ENCODE data around the gene MSL2. TPM values are rescaled to one million over a fixed set of nuclear protein-coding genes. Genes with fewer than 3 reads are reported as not detected.
A peak's percentile ranks its signal among the peaks of the same experiment; 100 is the strongest.
"Not testable (repeated sequence)": the region's sequence is repeated elsewhere in the genome, so short reads cannot be mapped to it uniquely, and the experiment has no call there.

MSL2 gene
- total RNA-seq, 2 experiments from 2014 or later, result 62.1 to 69.2 TPM

DNA sequence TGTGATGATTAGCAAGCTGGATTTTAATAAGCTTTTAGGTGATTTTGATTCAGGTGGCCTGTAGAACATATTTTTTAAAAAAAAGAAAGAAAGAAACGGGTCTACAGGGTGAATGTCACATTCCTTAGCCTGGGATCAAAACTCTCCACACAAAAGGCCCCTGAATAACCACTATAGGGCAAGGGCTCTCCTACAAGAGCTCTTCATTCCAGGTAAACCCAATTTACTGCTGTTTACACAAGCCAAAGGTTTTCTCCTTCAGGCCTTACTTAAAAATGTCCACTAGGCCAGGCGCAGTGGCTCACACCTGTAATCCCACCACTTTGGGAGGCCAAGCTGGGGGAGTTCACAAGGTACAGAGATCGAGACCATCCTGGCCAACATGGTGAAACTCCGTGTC lies 8.3 kb downstream of the MSL2 start:
- no peak for DNase-seq
- CTCF ChIA-PET, result interaction anchor here (0.6 to 3.0 kb wide), 2 partner anchors 8 to 128 kb away, joined by 5 to 9 read pairs; partner anchors contain the start of gene MSL2
- H3K4me1 Mint-ChIP-seq, result peaks cover 78% of the 10 kb centered on the region
- POLR2A ChIA-PET, result interaction anchor here (0.6 kb wide), 1 partner anchor 76 kb away, joined by 3 read pairs; no protein-coding TSS in a partner anchor
- H3K4me3 Mint-ChIP-seq, result no peak overlapping the region
- peak overlapping the region; percentile 9 for H3K27ac Mint-ChIP-seq
- no peaks in the 10 kb centered on the region for H3K27me3 Mint-ChIP-seq
- H3K36me3 Mint-ChIP-seq (ENCODE audit: low read depth), result peaks cover 41% of the 10 kb centered on the region
- no peaks in the 10 kb centered on the region for H3K9me3 Mint-ChIP-seq

DNA sequence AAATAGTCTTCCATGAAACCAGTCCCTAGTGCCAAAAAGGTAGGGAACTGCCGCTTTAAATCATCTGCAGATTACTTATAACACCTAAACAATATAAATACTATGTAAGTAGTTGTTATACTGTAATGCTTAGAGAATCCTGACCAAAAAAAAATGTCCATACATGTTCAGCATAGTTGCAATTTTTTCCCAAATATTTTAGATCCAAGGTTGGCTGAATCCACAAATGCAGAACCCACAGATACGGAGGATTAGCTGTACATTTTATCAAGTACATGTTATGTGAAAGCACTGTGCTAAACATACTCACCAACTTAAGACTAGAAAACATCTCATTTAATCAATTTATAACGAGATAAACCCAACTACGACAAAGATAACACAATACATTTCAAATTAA lies 9.3 kb downstream of the MSL2 start:
- no peak overlapping the region for H3K27ac Mint-ChIP-seq
- CTCF ChIA-PET, result interaction anchor here (1.0 to 3.0 kb wide), 2 partner anchors 9 to 15 kb away, joined by 3 to 9 read pairs; partner anchors contain the start of gene MSL2
- H3K9me3 Mint-ChIP-seq, result no peaks in the 10 kb centered on the region
- H3K36me3 Mint-ChIP-seq (ENCODE audit: low read depth), result peaks cover 31% of the 10 kb centered on the region
- POLR2A ChIA-PET, result no interaction called here
- DNase-seq, result no peak
- no peak overlapping the region for H3K4me3 Mint-ChIP-seq
- H3K4me1 Mint-ChIP-seq, result peaks cover 80% of the 10 kb centered on the region
- no peaks in the 10 kb centered on the region for H3K27me3 Mint-ChIP-seq

DNA sequence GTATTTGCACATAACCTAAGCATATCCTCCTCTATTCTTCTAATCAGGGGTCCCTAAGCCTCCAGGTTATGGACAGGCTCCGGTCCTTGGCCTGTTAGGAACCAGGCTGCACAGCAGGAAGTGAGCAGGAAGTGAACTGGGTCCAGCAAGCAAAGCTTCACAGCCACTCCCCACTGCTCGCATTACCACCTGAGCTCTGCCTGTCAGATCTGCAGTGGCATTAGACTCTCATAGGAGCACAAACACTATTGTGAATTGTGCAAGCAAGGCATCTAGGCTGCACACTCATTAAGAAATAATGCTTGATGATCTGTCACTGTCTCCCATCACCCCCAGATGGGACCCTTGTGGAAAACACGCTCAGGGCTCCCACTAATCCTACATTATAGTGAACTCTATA lies 9.8 kb downstream of the MSL2 start:
- Mint-ChIP-seq H3K27me3 (no peaks in the 10 kb centered on the region), H3K4me3 (no peak overlapping the region), H3K4me1 (peaks cover 77% of the 10 kb centered on the region), H3K27ac (no peak overlapping the region), H3K36me3 (ENCODE audit: low read depth) (peaks cover 26% of the 10 kb centered on the region), H3K9me3 (no peaks in the 10 kb centered on the region)
- ChIA-PET CTCF (interaction anchor here (1.0 to 3.0 kb wide), 2 partner anchors 10 to 14 kb away, joined by 3 to 9 read pairs; partner anchors contain the start of gene MSL2), POLR2A (no interaction called here)
- peak; percentile 30 for DNase-seq

DNA sequence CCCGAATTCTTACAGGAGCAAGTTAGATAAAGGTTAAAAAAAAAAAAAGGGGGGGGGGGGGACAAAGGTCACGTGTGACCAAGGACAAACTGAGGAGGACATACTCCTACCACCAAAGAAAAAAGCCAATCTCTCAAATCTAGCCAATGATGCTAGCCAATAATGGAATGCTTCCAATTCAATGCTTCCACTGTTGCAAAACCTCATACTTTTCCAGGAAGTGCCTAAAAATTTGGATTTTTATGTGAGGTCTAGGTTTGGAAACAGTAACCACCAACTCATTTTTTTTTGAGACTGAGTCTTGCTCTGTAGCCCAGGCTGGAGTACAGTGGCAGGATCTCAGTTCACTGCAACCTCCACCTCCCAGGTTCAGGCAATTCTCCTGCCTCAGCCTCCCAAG lies 11.4 kb downstream of the MSL2 start:
- Mint-ChIP-seq H3K27ac (no peak overlapping the region), H3K36me3 (ENCODE audit: low read depth) (peaks cover 16% of the 10 kb centered on the region)
- DNase-seq, result no peak

GRCh38 chr3:136181741-136182140 lies 14.4 kb downstream of the MSL2 start:
- no peak for DNase-seq
- ChIA-PET CTCF (no interaction called here), POLR2A (no interaction called here)
- H3K4me3 Mint-ChIP-seq, result no peak overlapping the region
- H3K36me3 Mint-ChIP-seq (ENCODE audit: low read depth), result peaks cover 11% of the 10 kb centered on the region
- H3K4me1 Mint-ChIP-seq, result peaks cover 58% of the 10 kb centered on the region
- no peak overlapping the region for H3K27ac Mint-ChIP-seq
- H3K27me3 Mint-ChIP-seq, result no peaks in the 10 kb centered on the region
- H3K9me3 Mint-ChIP-seq, result no peaks in the 10 kb centered on the region

More for the DNA sequence above, 11.4 kb downstream of the MSL2 start:
- POLR2A ChIA-PET, result no interaction called here
- no peak overlapping the region for H3K4me3 Mint-ChIP-seq
- H3K27me3 Mint-ChIP-seq, result no peaks in the 10 kb centered on the region
- peaks cover 70% of the 10 kb centered on the region for H3K4me1 Mint-ChIP-seq
- no peaks in the 10 kb centered on the region for H3K9me3 Mint-ChIP-seq
- CTCF ChIA-PET, result interaction anchor here (3.0 kb wide), 1 partner anchor 12 kb away, joined by 9 read pairs; the partner anchor contains the start of gene MSL2

- POLR2A ChIA-PET, result no interaction called here
- no peak for DNase-seq
- Mint-ChIP-seq H3K4me1 (peaks cover 42% of the 10 kb centered on the region), H3K4me3 (no peak overlapping the region), H3K27ac (no peak overlapping the region), H3K27me3 (no peaks in the 10 kb centered on the region), H3K9me3 (no peaks in the 10 kb centered on the region), H3K36me3 (ENCODE audit: low read depth) (peaks cover 11% of the 10 kb centered on the region)
- CTCF ChIA-PET, result interaction anchor here (1.2 kb wide), 1 partner anchor 574 kb away, joined by 3 read pairs; the partner anchor contains the start of gene STAG1
These were observed 18.3 kb downstream of the MSL2 start for GRCh38 chr3:136177876-136178275.

DNA sequence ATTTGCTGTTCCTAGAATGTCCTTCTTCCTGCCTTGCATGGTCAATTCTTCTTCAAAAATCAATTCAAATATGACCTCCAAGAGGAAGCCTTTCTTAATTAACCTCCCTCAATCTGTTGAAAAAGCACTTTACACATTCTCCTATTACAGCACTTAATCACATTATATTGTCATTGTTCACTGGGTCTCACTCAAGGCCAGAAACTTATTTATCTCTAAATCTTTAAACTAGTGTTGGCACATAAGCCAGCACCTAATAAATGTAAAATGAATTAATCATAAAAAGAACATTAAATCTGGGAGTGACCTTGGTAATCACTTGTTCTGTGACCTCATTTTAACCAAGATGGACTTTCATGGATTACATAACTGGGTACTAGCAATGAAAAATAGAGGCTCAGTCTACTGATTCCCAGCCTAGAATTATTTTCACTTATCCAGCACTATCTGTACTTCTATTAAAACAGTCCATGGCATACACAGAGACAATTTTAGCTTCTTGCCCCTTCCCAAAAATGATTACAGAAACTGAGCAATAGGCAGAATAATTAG lies 22.1 kb downstream of the MSL2 start:
- H3K4me1 Mint-ChIP-seq, result peaks cover 17% of the 10 kb centered on the region
- ChIA-PET CTCF (interaction anchor here (1.1 kb wide), 1 partner anchor 578 kb away, joined by 3 read pairs; no protein-coding TSS in a partner anchor), POLR2A (no interaction called here)
- DNase-seq, result no peak
- H3K9me3 Mint-ChIP-seq, result no peaks in the 10 kb centered on the region
- no peak overlapping the region for H3K4me3 Mint-ChIP-seq
- H3K36me3 Mint-ChIP-seq (ENCODE audit: low read depth), result peaks cover 5% of the 10 kb centered on the region
- H3K27me3 Mint-ChIP-seq, result no peaks in the 10 kb centered on the region
- H3K27ac Mint-ChIP-seq, result no peak overlapping the region

GRCh38 chr3:136171097-136171542 lies 25.0 kb downstream of the MSL2 start:
- H3K36me3 Mint-ChIP-seq (ENCODE audit: low read depth), result peaks cover 9% of the 10 kb centered on the region
- H3K9me3 Mint-ChIP-seq, result no peaks in the 10 kb centered on the region
- CTCF ChIA-PET, result interaction anchor here (1.9 kb wide), 1 partner anchor 26 kb away, joined by 4 read pairs; no protein-coding TSS in a partner anchor
- H3K27me3 Mint-ChIP-seq, result no peaks in the 10 kb centered on the region
- H3K27ac Mint-ChIP-seq, result no peak overlapping the region
- no peak for DNase-seq
- POLR2A ChIA-PET, result no interaction called here
- no peak overlapping the region for H3K4me3 Mint-ChIP-seq
- H3K4me1 Mint-ChIP-seq, result peaks cover 30% of the 10 kb centered on the region

- DNase-seq, H3K27ac Mint-ChIP-seq, H3K9me3 Mint-ChIP-seq, H3K4me3 Mint-ChIP-seq, POLR2A ChIA-PET, H3K27me3 Mint-ChIP-seq: not testable (repeated sequence)
- H3K36me3 Mint-ChIP-seq (ENCODE audit: low read depth), result peaks cover 18% of the 10 kb centered on the region
- H3K4me1 Mint-ChIP-seq, result peaks cover 38% of the 10 kb centered on the region
- CTCF ChIA-PET, result interaction anchor here (0.6 to 1.2 kb wide), 2 partner anchors 584 to 788 kb away, joined by 3 to 4 read pairs; partner anchors contain the start of gene STAG1
These were observed 27.9 kb downstream of the MSL2 start for GRCh38 chr3:136168236-136168635.

- no peak for DNase-seq
- no peaks in the 10 kb centered on the region for H3K27me3 Mint-ChIP-seq
- ChIA-PET CTCF (no interaction called here), POLR2A (no interaction called here)
- no peak overlapping the region for H3K27ac Mint-ChIP-seq
- H3K4me1 Mint-ChIP-seq, result peaks cover 42% of the 10 kb centered on the region
- peaks cover 2% of the 10 kb centered on the region for H3K9me3 Mint-ChIP-seq
- peaks cover 21% of the 10 kb centered on the region for H3K36me3 Mint-ChIP-seq (ENCODE audit: low read depth)
- H3K4me3 Mint-ChIP-seq, result no peak overlapping the region
These were observed 29.6 kb downstream of the MSL2 start for GRCh38 chr3:136166507-136166906.

DNA sequence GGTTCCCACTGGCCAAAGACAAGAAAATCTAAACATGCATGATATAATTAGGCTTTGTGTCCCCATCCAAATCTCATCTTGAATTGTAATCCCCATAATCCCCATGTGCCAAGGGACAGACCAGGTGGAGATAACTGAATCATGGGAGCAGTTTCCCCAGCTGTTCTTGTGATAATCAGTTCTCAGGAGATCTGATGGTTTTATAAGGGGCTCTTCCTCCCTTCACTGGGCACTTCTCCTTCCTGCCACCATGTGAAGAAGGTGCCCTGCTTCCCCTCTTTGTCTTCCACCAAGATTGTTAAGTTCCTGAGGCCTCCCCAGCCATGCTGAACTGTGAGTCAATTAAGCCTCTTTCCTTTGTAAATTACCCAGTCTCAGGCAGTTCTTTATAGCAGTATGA lies 32.5 kb downstream of the MSL2 start:
- H3K9me3 Mint-ChIP-seq, POLR2A ChIA-PET, DNase-seq, H3K27ac Mint-ChIP-seq, H3K4me3 Mint-ChIP-seq, H3K27me3 Mint-ChIP-seq: not testable (repeated sequence)
- Mint-ChIP-seq H3K4me1 (peaks cover 44% of the 10 kb centered on the region), H3K36me3 (ENCODE audit: low read depth) (peaks cover 32% of the 10 kb centered on the region)
- CTCF ChIA-PET, result interaction anchor here (0.9 to 1.1 kb wide), 2 partner anchors 19 to 589 kb away, joined by 3 read pairs; partner anchors contain the start of gene STAG1

- ChIA-PET CTCF (interaction anchor here (0.6 kb wide), 1 partner anchor 640 kb away, joined by 5 read pairs; no protein-coding TSS in a partner anchor), POLR2A (no interaction called here)
- peaks cover 40% of the 10 kb centered on the region for H3K4me1 Mint-ChIP-seq
- no peak overlapping the region for H3K27ac Mint-ChIP-seq
- H3K9me3 Mint-ChIP-seq, result peaks cover 2% of the 10 kb centered on the region
- H3K36me3 Mint-ChIP-seq (ENCODE audit: low read depth), result peaks cover 33% of the 10 kb centered on the region
- no peaks in the 10 kb centered on the region for H3K27me3 Mint-ChIP-seq
- no peak for DNase-seq
- no peak overlapping the region for H3K4me3 Mint-ChIP-seq
These were observed 33.8 kb downstream of the MSL2 start for GRCh38 chr3:136162322-136162721.

DNA sequence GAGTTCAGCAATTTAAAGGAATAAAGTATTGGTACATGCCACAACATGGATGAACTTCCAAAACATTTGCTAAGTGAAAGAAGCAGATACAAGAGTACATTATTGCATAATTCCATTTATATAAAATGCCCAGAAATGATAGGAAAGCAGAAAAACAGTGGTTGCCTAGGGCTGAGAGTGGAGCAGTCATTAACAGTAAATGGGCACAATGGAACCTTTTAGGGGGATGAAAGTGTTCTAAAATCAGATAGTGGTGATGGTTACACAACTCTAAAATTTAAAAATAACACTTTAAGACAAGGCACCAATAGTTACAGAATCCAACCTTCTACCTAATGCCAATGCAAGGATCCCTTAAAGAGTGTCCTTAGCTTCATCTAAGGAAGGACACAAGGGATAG lies 34.6 kb downstream of the MSL2 start:
- CTCF ChIA-PET, result interaction anchor here (0.6 kb wide), 1 partner anchor 641 kb away, joined by 5 read pairs; no protein-coding TSS in a partner anchor
- Mint-ChIP-seq H3K27ac (no peak overlapping the region), H3K4me3 (no peak overlapping the region), H3K4me1 (peaks cover 35% of the 10 kb centered on the region), H3K36me3 (ENCODE audit: low read depth) (peaks cover 34% of the 10 kb centered on the region), H3K27me3 (no peaks in the 10 kb centered on the region), H3K9me3 (peaks cover 2% of the 10 kb centered on the region)
- DNase-seq, result no peak
- POLR2A ChIA-PET, result no interaction called here

All from activated CD4-positive, alpha-beta T cell treated with anti-CD3 and anti-CD28 coated beads, Interleukin-2, amount 10 ng/mL, durations not matched to agents 7 days and 5 days (primary cell).